ENCODE results near the gene MYH10.

DNA sequence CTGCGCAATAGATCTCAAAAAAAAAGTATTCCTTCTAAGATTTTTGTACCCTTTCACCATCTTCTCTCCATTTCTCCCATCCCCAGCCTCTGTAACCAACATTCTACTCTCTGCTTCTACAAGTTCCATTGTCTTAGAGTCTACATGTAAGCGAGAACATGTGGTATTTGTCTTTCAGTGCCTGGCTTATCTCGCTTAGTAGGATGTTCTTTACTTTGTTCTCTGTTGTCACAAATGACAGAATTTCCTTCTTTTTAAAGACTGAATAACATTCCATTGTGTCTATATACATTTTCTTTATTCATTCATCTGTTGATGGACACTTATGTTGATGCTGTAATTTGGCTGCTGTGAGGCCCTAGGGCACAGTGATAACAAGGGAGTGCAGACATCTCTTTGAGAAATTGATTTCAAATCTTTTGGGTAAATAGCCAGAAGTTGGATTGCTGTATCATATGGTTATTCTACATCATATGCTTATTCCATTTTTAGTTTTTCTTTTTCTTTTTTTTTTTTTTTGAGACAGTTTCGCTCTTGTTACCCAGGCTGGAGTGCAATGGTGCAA is 37.7 kb upstream of the MYH10 start:
- TF ChIP-seq YY1 (IDR thresholded peaks at IDR 0.05; ENCODE audit: insufficient read depth, insufficient read length) (no peak), SUZ12 (IDR thresholded peaks at IDR 0.05; ENCODE audit: extremely low read depth, insufficient read depth, insufficient read length) (no peak)

All from NT2/D1 (cell line).